KMS-11 (cell line): Measurements from ENCODE around the gene LYRM1.
"Not testable (repeated sequence)": the region's sequence is repeated elsewhere in the genome, so short reads cannot be mapped to it uniquely, and the experiment has no call there.

ENCODE experiments used
- H2AFZ ChIP-seq: fragments of 200-600 bp; sonication (generic); 2 replicates; pipeline ENCODE4 v1.6.1; 2016; ENCODE audit warnings: antibody characterized with exemption, mixed run types, low read depth
- H3K27ac ChIP-seq: fragments of 200-600 bp; sonication (generic); 2 replicates; pipeline ENCODE4 v1.6.1; 2016; ENCODE audit warnings: mild to moderate bottlenecking, mixed run types
- H3K27me3 ChIP-seq: fragments of 200-600 bp; sonication (generic); 2 replicates; pipeline ENCODE4 v1.6.1; 2017; ENCODE audit warnings: mild to moderate bottlenecking, low read depth, mixed run types, moderate library complexity; ENCODE audit not compliant: insufficient read depth
- H3K36me3 ChIP-seq: fragments of 200-600 bp; sonication (generic); 2 replicates; pipeline ENCODE4 v1.6.1; 2017; ENCODE audit warnings: mild to moderate bottlenecking, mixed run types; ENCODE audit not compliant: insufficient read depth
- H3K4me1 ChIP-seq: fragments of 200-600 bp; sonication (generic); 2 replicates; pipeline ENCODE4 v1.6.1; 2016; ENCODE audit warnings: mild to moderate bottlenecking, low read depth, mixed run types; ENCODE audit not compliant: poor library complexity, severe bottlenecking
- H3K4me2 ChIP-seq: fragments of 200-600 bp; sonication (generic); 2 replicates; pipeline ENCODE4 v1.7.0; 2016; ENCODE audit warnings: mild to moderate bottlenecking, mixed run types
- H3K4me3 ChIP-seq: fragments of 200-600 bp; sonication (generic); IDR thresholded peaks from 2 replicates; pipeline ENCODE4 v1.6.1; 2017; ENCODE audit warnings: low read depth, low read length, mixed read lengths; ENCODE audit not compliant: insufficient read depth
- H3K79me2 ChIP-seq: fragments of 200-600 bp; sonication (generic); 2 replicates; pipeline ENCODE4 v1.6.1; 2016; ENCODE audit warnings: low read depth, mixed run types; ENCODE audit not compliant: insufficient read depth
- H3K9ac ChIP-seq: fragments of 200-600 bp; sonication (generic); 2 replicates; pipeline ENCODE4 v1.6.1; 2016; ENCODE audit warnings: mild to moderate bottlenecking, mixed run types
- H4K20me1 ChIP-seq: fragments of 200-600 bp; sonication (generic); 2 replicates; pipeline ENCODE4 v1.6.1; 2016; ENCODE audit warnings: mild to moderate bottlenecking, mixed run types; ENCODE audit not compliant: insufficient read depth
- TF ChIP-seq, protein P1 (sequence below): fragments of 200-600 bp; sonication (generic); conservative IDR thresholded peaks from 2 replicates; pipeline ENCODE4 v1.6.1; 2017; ENCODE audit warnings: low read depth, mild to moderate bottlenecking, antibody characterized with exemption, low read length, moderate library complexity, mixed read lengths

Gene LYRM1

GRCh38 chr16:20944861-20945574 lies 44.4 kb downstream of the LYRM1 start:
- H4K20me1 ChIP-seq = no peaks in the 10 kb centered on the region
- no peak overlapping the region for H3K27ac ChIP-seq
- no peak overlapping the region for H3K4me3 ChIP-seq
- TF ChIP-seq, protein P1, sequence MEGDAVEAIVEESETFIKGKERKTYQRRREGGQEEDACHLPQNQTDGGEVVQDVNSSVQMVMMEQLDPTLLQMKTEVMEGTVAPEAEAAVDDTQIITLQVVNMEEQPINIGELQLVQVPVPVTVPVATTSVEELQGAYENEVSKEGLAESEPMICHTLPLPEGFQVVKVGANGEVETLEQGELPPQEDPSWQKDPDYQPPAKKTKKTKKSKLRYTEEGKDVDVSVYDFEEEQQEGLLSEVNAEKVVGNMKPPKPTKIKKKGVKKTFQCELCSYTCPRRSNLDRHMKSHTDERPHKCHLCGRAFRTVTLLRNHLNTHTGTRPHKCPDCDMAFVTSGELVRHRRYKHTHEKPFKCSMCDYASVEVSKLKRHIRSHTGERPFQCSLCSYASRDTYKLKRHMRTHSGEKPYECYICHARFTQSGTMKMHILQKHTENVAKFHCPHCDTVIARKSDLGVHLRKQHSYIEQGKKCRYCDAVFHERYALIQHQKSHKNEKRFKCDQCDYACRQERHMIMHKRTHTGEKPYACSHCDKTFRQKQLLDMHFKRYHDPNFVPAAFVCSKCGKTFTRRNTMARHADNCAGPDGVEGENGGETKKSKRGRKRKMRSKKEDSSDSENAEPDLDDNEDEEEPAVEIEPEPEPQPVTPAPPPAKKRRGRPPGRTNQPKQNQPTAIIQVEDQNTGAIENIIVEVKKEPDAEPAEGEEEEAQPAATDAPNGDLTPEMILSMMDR = no peak
- no peak overlapping the region for H3K9ac ChIP-seq
- H3K79me2 ChIP-seq = no peaks in the 10 kb centered on the region
- no peak overlapping the region for H3K4me2 ChIP-seq
- H2AFZ ChIP-seq = no peak overlapping the region
- no peaks in the 10 kb centered on the region for H3K27me3 ChIP-seq
- no peaks in the 10 kb centered on the region for H3K4me1 ChIP-seq
- H3K36me3 ChIP-seq = no peaks in the 10 kb centered on the region

GRCh38 chr16:20945575-20945875 lies 45.0 kb downstream of the LYRM1 start:
- H3K4me2 ChIP-seq, H4K20me1 ChIP-seq, H3K4me1 ChIP-seq, H3K27me3 ChIP-seq, H3K27ac ChIP-seq, H3K9ac ChIP-seq, H2AFZ ChIP-seq, H3K4me3 ChIP-seq, H3K36me3 ChIP-seq, H3K79me2 ChIP-seq: not testable (repeated sequence)

DNA sequence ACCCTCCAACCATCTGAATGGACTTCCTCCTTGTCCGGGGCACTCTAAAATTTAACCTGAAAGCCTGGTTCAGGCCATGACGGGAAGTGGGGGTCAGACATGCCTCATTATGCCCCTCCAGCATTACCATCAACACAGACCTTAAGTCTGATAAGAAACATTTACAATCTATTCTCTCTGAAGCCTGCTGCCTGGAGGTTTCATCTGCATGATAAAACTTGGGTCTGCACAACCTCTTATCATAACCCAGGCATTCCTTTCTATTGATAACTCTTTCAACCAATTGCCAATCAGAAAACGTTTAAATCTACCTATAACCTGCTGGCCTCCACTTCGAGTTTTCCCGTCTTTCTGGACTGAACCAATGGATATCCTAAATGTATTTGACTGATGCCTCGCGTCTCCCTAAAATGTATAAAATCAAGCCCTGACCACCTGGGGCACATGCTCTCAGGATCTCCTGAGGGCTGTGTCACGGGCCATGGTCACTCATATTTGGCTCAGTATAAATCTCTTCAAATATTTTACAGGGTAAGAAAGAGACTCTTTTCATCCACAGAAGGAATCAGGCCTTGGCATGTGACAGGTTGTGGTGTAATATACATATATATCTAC lies 45.6 kb downstream of the LYRM1 start:
- Histone ChIP-seq H3K4me3 (no peak overlapping the region), H3K9ac (no peak overlapping the region), H4K20me1 (no peaks in the 10 kb centered on the region), H3K27me3 (no peaks in the 10 kb centered on the region), H3K36me3 (no peaks in the 10 kb centered on the region), H3K27ac (no peak overlapping the region), H3K79me2 (no peaks in the 10 kb centered on the region), H2AFZ (no peak overlapping the region), H3K4me1 (no peaks in the 10 kb centered on the region), H3K4me2 (no peak overlapping the region)
- TF ChIP-seq, protein P1 = no peak

GRCh38 chr16:20948444-20948843 lies 47.9 kb downstream of the LYRM1 start:
- Histone ChIP-seq H4K20me1 (no peaks in the 10 kb centered on the region), H3K4me3 (no peak overlapping the region), H3K27me3 (no peaks in the 10 kb centered on the region), H2AFZ (no peak overlapping the region), H3K9ac (no peak overlapping the region), H3K79me2 (no peaks in the 10 kb centered on the region), H3K4me1 (no peaks in the 10 kb centered on the region), H3K27ac (no peak overlapping the region), H3K4me2 (no peak overlapping the region), H3K36me3 (no peaks in the 10 kb centered on the region)
- TF ChIP-seq, protein P1 = no peak

DNA sequence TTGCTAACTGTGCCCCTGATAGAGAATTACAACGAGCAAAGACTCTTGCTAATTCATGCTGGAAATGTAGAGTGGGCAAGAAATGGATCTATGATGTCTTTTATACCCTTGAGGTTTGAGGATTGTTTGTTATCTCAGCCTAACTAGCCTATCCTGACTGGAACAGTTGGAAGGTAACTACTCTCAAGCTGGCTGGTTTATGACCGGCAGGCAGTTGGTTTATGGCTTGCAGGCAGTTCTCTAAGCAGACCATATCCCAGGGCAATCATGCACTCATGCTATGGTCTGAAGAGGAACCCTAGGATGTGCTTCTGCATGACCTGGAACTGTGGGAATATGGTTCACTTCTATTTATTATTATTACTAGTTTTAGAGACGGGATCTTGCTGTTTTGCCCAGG lies 49.1 kb downstream of the LYRM1 start:
- Histone ChIP-seq H3K27me3 (no peaks in the 10 kb centered on the region), H2AFZ (no peak overlapping the region), H3K27ac (no peak overlapping the region), H3K79me2 (no peaks in the 10 kb centered on the region), H3K4me1 (no peaks in the 10 kb centered on the region), H3K4me3 (no peak overlapping the region), H4K20me1 (no peaks in the 10 kb centered on the region), H3K36me3 (no peaks in the 10 kb centered on the region), H3K4me2 (no peak overlapping the region), H3K9ac (no peak overlapping the region)
- TF ChIP-seq, protein P1 = no peak
